Ovary (tissue), 9 donors: Measurements from ENCODE around the gene GAMT. TPM values are rescaled to one million over a fixed set of nuclear protein-coding genes. Genes with fewer than 3 reads are reported as not detected.

ENCODE experiments used
- DNase-seq, 5 donors: peaks; one replicate each; pipeline ENCODE4 v3.0.0-alpha.2; 2019 to 2020
- H3K27ac ChIP-seq, 2 donors: fragments of 200-600 bp; one replicate each; pipeline versions ENCODE4 v1.5.1 to v1.8.0; 2019 to 2022
- H3K27me3 ChIP-seq: fragments of 200-600 bp; one replicate; pipeline ENCODE4 v1.8.0; 2022
- H3K36me3 ChIP-seq: fragments of 200-600 bp; sonication (generic); one replicate; pipeline ENCODE4 v1.5.1; 2019
- H3K4me1 ChIP-seq: one replicate; pipeline ENCODE4 v1.8.1; 2013; ENCODE audit warnings: mild to moderate bottlenecking, moderate library complexity; ENCODE audit not compliant: insufficient read depth
- H3K4me3 ChIP-seq: fragments of 200-600 bp; sonication (generic); one replicate; pipeline ENCODE4 v1.5.1; 2017
- H3K9me3 ChIP-seq, 2 donors: fragments of 200-600 bp in 1 of 2; sonication (generic) in 1 of 2; one replicate each; pipeline versions ENCODE4 v1.5.1 to v1.8.1; 2013 to 2019; ENCODE audit warnings: mild to moderate bottlenecking in 1 of 2, moderate library complexity in 1 of 2
- CTCF ChIP-seq, 3 donors: fragments of 450-650 bp in 2 of 3; fragments of 200-600 bp in 1 of 3; IDR thresholded peaks; one replicate each; pipeline versions ENCODE4 v1.5.1 to v1.8.0; 2016 to 2022; ENCODE audit warnings: antibody characterized with exemption in 3 of 3, mild to moderate bottlenecking in 1 of 3
- EP300 ChIP-seq: sonication (generic); formaldehyde crosslinking; IDR thresholded peaks from one replicate; pipeline ENCODE4 v1.6.1; 2017; ENCODE audit warnings: antibody characterized with exemption
- POLR2A ChIP-seq: fragments of 450-650 bp; IDR thresholded peaks from one replicate; pipeline ENCODE4 v1.6.1; 2017; ENCODE audit warnings: antibody characterized with exemption, mild to moderate bottlenecking, moderate library complexity
- WGBS, 3 donors: extraction: QIAGEN DNeasy Blood & Tissue Kit in 1 of 3; methylation state at CpG; one replicate each; pipeline versions ENCODE4 v1.1.5 to v1.1.7; 2013 to 2017; 5-methylcytosine and 5-hydroxymethylcytosine counted together
- intact Hi-C, 4 donors: fragments of 100-400 bp; cut with DNase I; formaldehyde crosslinking; loops; one replicate each; pipeline versions ENCODE4 v1.11.0 to v1.15.1; 2022 to 2023
- polyA plus RNA-seq, 2 donors: library from polyadenylated mRNA; stranded (reverse); fragments of 200-250 nt in 1 of 2; fragments of 350-450 nt in 1 of 2; fragmentation: Illumina TruSeq in 1 of 2; extraction: RNeasy Lipid Tissue Mini Kit (QIAGEN cat#74804) in 1 of 2; gene quantifications; one replicate each; pipeline ENCODE4 v1.2.3, GENCODE V29; 2013 to 2014
- total RNA-seq, 7 donors: library from RNA; depleted of rRNA in 2 of 7; stranded (reverse); fragments of >200 nt in 2 of 7; fragmentation: NEBNext Ultra II Directional in 3 of 7; extraction: Animal tissue kit (Norgen Biotek cat#: 25700) in 3 of 7; gene quantifications; one replicate each; pipeline versions ENCODE4 v1.1.0 to v1.2.4, GENCODE V29; 2016 to 2023
- donor health status: DM: no; HTN: no; CAD: no; lungs with moderate emphysema.
- donor health status: DM: no; HTN: no; CAD: no.
- donor health status: Bipolar disorder and iron deficiency.
- donor health status: DM: yes; HTN: yes; CAD: no.
- donor health status: DM: no; HTN: no; CAD: no.
- donor health status: DM: yes; HTN: yes; CAD: no.

GAMT gene
- total and polyA plus RNA-seq, 9 donors: 8.0 to 34.1 (median 17.0) TPM

DNA sequence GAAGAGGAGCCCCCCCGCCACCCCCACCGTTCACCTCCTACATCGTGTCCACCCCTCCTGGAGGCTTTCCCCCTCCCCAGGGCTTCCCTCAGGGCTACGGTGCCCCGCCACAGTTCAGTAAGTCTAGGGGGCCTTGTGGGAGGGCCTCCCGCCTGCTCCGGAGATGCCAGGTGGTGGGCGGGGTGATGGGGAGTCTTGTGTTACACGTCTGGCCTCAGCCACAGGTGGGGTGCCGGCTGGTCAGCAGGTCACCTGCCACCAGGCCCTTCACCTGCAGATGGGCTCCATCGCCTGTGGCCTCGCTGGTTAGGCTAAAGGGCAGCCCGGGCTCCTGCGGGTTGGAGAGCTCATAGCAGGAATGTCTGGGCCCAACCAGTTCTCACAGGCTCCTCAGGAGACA, 28.9 kb upstream of the GAMT start:
- H3K9me3 ChIP-seq: no peaks in the 10 kb centered on the region
- 78 to 84% (median 80%) methylated on average over 13 to 14 of the region's 14 CpGs for WGBS, 3 donors
- DNase-seq: no peak
- H3K27me3 ChIP-seq: no peaks in the 10 kb centered on the region
- H3K4me3 ChIP-seq: no peak overlapping the region
- H3K36me3 ChIP-seq: no peaks in the 10 kb centered on the region
- no peaks in the 10 kb centered on the region for H3K4me1 ChIP-seq
- TF ChIP-seq EP300: no peak
- TF ChIP-seq CTCF (IDR thresholded peaks at IDR 0.05): no peak
- no peak for TF ChIP-seq POLR2A
- no peak overlapping the region for H3K27ac ChIP-seq
- intact Hi-C loops: no loop called here

DNA sequence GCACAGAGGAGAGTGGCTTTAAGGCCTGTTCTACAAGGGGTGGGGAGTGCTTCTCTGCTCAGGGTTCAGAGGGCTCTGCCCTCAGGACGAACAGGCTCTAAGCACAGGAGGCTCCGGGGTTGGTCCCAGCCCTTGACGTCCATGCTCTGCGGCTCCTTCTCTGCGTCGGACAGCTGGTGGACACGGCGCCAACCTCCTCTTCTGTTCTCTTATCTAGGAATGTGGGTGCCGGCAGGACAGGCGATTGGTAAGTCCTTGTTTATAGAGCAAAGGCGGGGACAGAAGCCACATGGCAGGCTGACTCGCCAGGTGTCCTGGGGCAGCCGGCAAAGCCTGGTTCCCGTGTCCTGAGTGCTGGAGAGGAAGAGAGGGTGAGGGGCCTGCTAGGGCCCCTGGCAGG, 28.4 kb upstream of the GAMT start:
- no peaks in the 10 kb centered on the region for H3K27me3 ChIP-seq
- no peaks in the 10 kb centered on the region for H3K36me3 ChIP-seq
- no peaks in the 10 kb centered on the region for H3K9me3 ChIP-seq
- no peak overlapping the region for H3K27ac ChIP-seq
- no peaks in the 10 kb centered on the region for H3K4me1 ChIP-seq
- DNase-seq: no peak
- WGBS, 3 donors: 41 to 69% (median 50%) methylated on average over 14 of the region's 14 CpGs
- no peak for TF ChIP-seq CTCF (IDR thresholded peaks at IDR 0.05)
- no peak for TF ChIP-seq EP300
- TF ChIP-seq POLR2A: no peak
- H3K4me3 ChIP-seq: no peak overlapping the region
- intact Hi-C loops: no loop called here

DNA sequence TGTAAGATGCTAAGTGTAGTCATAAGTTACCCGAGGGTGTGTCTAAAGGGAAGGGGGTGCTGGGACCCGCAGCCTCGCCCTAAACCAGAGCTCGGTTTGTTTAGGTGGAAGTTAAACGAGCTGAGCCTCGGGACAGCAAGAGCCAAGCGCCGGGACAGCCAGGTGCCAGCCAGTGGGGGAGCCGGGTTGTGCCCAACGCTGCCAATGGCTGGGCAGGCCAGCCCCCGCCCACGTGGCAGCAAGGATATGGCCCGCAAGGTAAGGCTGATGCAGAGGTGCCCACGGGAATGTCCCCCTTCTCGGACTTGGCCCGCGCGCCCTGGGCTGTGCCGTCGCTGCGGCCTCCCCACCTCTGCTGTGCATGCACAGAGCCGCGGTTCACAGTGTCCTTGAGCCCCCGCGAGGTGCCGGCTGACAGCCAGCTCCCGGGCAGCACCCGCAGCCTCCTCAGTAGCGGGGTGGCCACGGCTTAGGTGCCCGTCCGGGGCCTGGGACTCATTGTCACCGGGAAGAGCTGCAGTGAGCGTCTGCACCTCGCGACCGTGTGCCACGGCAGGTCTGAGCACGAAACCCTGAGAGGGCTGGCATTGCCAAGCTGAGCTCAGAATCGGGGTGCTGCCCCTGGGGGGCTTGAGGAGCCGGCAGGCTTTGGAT, 27.5 kb upstream of the GAMT start:
- H3K36me3 ChIP-seq: no peaks in the 10 kb centered on the region
- H3K4me3 ChIP-seq: no peak overlapping the region
- intact Hi-C loops: no loop called here
- H3K27ac ChIP-seq: no peak overlapping the region
- H3K4me1 ChIP-seq: no peaks in the 10 kb centered on the region
- no peaks in the 10 kb centered on the region for H3K9me3 ChIP-seq
- WGBS, 3 donors: 71 to 84% (median 84%) methylated on average over 34 to 41 of the region's 41 CpGs
- no peaks in the 10 kb centered on the region for H3K27me3 ChIP-seq
- TF ChIP-seq EP300 (no peak), CTCF (IDR thresholded peaks at IDR 0.05) (no peak), POLR2A (no peak)
- no peak for DNase-seq

DNA sequence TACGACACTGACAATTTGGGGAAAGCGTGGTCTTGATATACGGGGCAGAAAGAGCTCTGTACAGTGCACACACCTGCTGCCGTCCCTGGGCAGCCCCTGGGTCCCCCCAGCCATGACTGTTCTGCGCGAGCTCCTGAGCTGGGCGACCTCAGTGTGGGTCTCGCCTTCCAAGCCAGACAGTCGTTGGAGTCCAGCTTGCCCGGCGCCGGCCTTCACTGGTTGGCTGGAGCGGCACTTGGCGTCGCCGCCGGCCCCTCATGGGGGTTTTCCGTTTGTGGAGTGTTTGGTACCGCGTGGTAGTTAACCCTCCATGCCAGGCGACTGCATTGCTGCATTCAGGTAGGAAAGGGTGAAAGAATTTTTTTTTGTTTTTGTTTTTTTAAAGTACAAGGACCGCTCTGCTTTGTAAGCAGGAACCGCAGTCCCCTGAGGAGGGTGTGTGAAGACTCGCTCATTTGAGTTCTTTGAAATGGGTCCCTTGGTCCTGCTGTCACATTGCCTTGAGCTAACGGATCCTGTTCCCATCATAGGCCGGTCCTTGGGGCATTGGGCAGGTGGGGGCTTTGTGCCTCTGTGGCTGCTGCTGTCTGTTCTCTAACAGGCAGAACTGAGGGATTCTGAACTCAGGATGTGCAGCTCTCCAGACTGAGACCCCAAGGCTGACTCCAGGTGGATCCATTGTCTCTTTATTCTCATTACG, 26.0 kb upstream of the GAMT start:
- WGBS, 3 donors: 84 to 91% (median 87%) methylated on average over 27 of the region's 27 CpGs
- H3K27ac ChIP-seq: no peak overlapping the region
- no peaks in the 10 kb centered on the region for H3K36me3 ChIP-seq
- no peak for DNase-seq
- intact Hi-C loops: no loop called here
- H3K4me3 ChIP-seq: no peak overlapping the region
- no peaks in the 10 kb centered on the region for H3K27me3 ChIP-seq
- TF ChIP-seq CTCF (IDR thresholded peaks at IDR 0.05) (no peak), POLR2A (no peak), EP300 (no peak)
- H3K4me1 ChIP-seq: no peaks in the 10 kb centered on the region
- H3K9me3 ChIP-seq: no peaks in the 10 kb centered on the region
